HG02678 (cell line): ENCODE results near the gene SUSD4.

Experiments
- ATAC-seq: cut with Tn5 transposase; IDR thresholded peaks from one replicate; pipeline ENCODE4 v1.9.1; 2021; ENCODE audit warnings: mild to moderate bottlenecking, moderate library complexity; ENCODE audit not compliant: unreplicated experiment

Gene SUSD4

DNA sequence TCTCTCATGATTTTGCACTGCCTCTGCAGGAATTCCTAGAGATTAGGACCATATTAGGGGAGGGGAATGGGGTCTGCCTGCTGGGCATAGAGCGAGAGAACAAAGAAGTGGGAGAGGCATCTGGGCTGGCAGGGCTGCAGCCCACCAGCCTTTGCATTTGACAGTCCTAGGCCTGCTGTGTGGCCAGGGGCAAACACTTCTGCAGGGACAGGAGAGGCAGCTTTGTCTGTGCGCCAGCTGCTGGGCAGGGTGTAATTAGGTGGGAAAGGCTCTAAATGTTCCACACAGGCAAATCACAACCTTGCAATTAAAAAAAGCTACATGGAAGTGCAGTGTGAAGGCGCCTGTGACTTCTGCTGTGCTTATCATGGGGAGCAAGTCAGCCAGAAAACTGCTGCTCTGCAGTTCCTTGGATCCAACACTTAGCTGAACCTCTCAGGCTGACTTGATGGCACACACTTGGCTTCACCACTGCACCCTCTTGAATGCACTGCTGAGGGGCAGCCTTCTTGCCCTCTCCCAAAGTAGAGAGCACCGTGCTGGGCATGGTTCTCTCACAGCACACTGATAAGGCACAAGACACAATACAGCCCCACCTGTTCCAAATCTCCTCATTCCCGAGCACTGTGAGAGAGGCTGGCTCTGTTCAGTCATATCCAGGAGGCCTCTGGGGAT lies 147.3 kb downstream of the SUSD4 start:
- no peak for ATAC-seq

DNA sequence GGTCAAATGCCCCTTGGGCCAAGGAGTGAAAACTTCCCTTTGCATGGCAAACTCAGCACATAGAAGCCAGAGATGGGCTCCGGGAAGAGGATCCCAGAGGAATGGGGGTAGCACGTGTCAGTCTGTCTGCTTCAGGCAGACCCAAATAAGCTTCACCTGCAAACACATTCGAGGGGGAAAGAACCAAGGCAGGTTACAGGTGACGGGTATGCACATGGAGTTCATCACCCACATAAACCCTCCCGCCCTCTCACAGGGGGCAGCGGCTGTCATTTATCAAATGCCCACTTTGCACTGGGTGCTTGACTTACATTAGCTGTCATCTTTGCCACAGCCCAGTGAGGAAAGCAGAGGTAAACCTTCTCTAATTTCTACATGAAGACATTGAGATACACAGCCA lies 147.9 kb downstream of the SUSD4 start:
- no peak for ATAC-seq

DNA sequence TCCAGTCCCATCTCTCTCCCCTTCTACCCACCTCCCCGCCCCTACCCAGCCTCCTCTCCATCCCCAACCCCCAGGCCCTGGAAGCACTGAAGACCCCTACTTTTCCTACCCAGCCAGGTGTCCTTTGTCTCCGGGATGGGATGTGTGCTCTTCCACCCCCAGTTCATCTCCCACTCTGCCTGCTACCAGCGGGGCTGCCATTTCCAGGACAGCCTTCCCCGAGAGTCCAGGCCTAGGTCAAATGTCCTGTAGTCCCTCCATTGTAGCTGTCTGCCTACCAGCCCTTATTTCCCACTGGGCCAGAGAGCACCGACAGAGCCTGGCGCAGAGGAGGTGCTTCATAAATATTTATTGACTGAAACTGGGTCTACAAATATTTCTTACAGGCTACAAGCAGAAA lies 148.9 kb downstream of the SUSD4 start:
- ATAC-seq, result no peak

- ATAC-seq, result no peak
Observed at GRCh38 chr1:223214261-223214807, 149.6 kb downstream of the SUSD4 start.

- ATAC-seq, result no peak
Observed at GRCh38 chr1:223212441-223212840, 151.5 kb downstream of the SUSD4 start.

GRCh38 chr1:223211323-223211985 lies 152.5 kb downstream of the SUSD4 start:
- ATAC-seq, result no peak

- no peak for ATAC-seq
Observed at GRCh38 chr1:223210788-223211120, 153.2 kb downstream of the SUSD4 start.

GRCh38 chr1:223209992-223210787 lies 153.8 kb downstream of the SUSD4 start:
- ATAC-seq, result no peak

DNA sequence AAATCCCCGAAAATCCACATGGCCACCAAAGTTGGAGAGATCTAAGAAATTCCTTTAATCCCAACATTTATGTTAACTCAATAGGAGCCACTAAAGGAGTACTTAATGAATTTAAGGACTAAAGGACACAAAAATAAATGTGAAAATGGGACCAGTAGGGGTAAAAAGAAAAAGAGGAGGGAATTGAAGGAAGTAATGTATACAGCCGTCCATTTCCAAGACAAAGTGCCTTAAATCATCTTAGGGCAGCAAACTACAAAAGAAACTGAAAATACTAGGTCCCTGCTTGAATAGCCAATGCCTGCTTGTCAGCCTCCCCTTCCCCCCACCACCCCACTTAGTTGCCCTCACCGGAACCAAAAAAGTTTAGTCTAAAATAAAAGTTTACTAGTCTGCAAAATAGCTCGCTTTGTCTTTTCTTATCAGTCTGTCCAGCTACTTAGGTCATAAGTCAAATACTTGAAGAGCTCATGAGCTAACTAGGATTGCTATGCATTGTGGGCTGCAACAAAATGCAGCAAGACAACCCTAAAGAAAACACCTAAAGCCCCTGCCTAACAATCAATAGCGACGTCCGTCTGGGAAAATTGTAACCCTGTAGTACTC lies 154.6 kb downstream of the SUSD4 start:
- ATAC-seq, result no peak

- no peak for ATAC-seq
Observed at GRCh38 chr1:223208164-223209076, 155.6 kb downstream of the SUSD4 start.

DNA sequence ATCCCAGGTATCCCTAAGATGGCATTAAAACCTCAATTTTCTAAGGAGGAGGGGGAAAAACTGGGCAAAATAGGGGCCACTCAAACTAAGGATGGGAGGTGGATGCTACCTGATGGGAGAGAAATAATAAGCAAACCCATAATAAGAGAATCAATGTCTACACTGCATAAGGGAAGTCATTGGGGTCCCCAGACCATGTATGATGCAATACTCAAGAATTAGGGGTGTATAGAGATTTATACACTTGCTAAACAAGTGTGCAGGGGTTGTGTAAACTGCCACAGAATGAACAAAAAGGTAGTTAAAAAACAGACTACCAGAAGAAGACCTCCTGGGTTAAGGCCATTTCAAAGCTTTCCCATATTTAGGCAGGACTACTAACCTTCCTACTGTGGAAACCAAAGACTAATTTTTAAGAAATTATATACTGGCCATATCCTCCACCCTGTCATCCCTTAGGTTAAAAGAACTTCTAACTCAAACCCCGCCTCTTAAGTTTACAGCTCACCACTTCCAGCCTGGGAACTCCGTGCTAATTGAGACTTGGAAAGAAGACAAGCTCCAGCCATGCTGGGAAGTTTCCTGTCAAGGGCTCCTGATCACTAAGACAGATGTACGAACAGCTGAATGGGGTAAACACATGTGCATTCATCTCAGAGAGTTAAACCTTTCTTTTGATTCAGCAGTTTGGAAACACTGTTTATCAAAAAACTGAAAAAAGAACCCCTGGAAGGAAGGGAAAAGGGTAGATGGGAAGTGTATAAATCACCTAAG lies 156.5 kb downstream of the SUSD4 start:
- ATAC-seq, result no peak

DNA sequence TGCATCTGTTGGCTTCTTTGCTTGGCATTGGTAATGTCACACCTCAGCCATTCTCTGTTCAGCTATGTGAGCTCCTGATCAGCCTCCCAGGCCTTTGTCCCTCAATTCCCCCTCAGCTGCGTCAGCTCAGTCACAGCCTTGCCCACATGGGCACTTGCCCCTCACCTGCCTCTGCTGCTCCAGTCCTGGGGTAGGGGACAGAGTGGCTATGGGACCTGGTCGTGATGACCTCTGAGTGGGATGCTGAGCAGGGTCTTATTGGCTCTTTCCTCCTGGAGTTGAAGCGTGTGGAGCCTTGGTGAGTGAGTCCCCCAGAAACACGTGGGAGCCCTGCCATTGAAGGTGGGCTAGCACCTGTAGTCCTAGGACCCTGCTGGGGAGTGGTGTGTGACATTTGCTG lies 159.6 kb downstream of the SUSD4 start:
- ATAC-seq, result no peak

DNA sequence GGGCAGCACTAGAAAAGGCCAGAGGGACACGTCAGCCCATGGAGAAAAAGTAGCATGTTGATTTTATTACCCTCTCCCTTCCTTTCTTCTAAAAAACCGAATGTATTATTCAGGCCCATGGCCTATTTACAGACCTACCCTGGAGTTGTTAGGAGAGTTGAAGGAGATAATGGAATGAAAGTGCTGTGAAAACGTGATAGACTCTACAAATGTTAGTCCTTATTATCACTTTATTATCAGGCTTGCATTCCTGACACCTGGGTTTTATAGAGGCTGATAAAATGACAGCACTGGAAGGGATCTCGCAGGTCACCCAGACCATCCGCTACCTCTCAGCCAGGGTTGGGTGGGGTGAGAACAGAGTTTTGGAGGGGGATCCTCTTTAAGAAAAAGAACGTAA lies 160.3 kb downstream of the SUSD4 start:
- ATAC-seq, result no peak

DNA sequence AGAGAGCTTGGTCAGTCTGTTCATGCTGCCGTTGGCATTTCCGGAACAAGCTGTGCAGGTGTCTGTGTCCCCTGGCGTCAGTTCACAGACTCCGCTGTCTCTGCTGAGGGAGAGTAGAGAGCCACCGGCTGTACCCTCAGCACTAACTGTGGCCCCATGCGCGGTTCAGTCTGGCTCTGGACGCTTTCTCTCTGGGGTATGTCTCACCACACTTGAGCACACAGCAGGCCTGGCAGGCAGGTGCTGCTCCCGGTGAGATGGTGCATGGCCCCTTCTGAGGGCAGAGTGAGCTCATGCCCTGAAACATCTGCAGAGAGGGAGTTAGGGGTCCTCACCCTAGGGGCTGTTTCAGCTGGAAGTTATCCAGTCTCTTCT lies 161.0 kb downstream of the SUSD4 start:
- no peak for ATAC-seq

- ATAC-seq, result no peak
Observed at GRCh38 chr1:223202376-223203033, 161.5 kb downstream of the SUSD4 start.

DNA sequence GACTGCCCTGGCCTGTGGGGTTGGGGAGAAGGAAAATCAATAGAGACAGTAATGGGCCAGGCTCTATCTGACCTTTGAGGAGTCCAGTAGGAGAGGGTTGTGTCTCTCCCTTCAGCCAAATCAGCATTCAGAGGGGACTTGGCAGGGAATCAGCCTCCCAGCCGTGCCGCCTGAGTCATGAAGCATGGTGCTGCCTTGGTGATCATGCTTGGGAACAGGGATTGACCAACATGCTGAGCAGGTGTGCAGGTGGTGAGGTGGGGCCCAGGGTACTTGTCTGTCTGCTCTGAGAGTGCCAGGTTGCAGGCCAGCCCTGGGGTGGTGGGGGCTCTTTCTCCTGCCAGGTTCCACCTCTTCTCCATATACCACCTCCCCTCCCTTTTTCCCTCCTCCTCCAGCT lies 162.0 kb downstream of the SUSD4 start:
- ATAC-seq, result no peak

DNA sequence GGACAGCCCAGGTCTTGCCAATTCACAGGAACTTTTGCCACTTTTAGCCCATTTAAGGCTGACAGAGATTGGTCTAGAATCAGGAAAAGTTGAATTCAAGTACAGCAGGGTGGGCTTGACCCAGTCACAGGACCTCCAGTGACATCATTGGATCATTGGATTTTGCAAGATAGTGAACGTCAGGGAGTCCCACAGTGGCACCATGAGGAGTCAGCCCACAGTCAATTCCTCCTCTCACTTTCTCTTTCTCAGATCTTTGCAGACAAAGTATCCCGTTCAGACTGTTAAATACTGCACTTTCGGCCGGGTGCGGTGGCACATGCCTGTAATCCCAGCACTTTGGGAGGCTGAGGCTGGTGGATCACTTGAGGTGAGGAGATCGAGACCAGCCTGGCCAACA lies 163.1 kb downstream of the SUSD4 start:
- no peak for ATAC-seq

GRCh38 chr1:223199094-223199647 lies 164.8 kb downstream of the SUSD4 start:
- no peak for ATAC-seq

GRCh38 chr1:223198628-223198965 lies 165.4 kb downstream of the SUSD4 start:
- no peak for ATAC-seq
